Breast epithelium (tissue), 4 donors: ENCODE data around the gene TK1. TPM values are rescaled to one million over a fixed set of nuclear protein-coding genes. Genes with fewer than 3 reads are reported as not detected.

Experiments
- DNase-seq, 2 donors: peaks; one replicate each; pipeline ENCODE4 v3.0.0-alpha.2; 2019; ENCODE audit warnings: low spot score in 2 of 2
- H3K27ac ChIP-seq, 2 donors: fragments of 200-600 bp; sonication (generic) in 1 of 2; one replicate each; pipeline ENCODE4 v1.5.1; 2016 to 2019; ENCODE audit warnings: mild to moderate bottlenecking in 1 of 2
- H3K27me3 ChIP-seq, 2 donors: fragments of 200-600 bp; sonication (generic) in 1 of 2; one replicate each; pipeline versions ENCODE4 v1.5.1 to v1.6.0; 2017 to 2019; ENCODE audit warnings: control low read depth in 1 of 2, mild to moderate bottlenecking in 1 of 2
- H3K36me3 ChIP-seq: fragments of 200-600 bp; one replicate; pipeline ENCODE4 v1.5.1; 2019
- H3K4me1 ChIP-seq, 2 donors: fragments of 200-600 bp; sonication (generic); one replicate each; pipeline ENCODE4 v1.5.1; 2016 to 2019; ENCODE audit warnings: control low read depth in 1 of 2
- H3K4me3 ChIP-seq, 3 donors: fragments of 200-600 bp; sonication (generic); 1 replicate in 2 of 3; 2 replicates in 1 of 3; pipeline ENCODE4 v1.5.1; 2016 to 2019; ENCODE audit warnings: mild to moderate bottlenecking in 3 of 3, moderate library complexity in 2 of 3
- H3K9me3 ChIP-seq, 2 donors: fragments of 200-600 bp; sonication (generic) in 1 of 2; one replicate each; pipeline ENCODE4 v1.5.1; 2016 to 2019; ENCODE audit warnings: control low read depth in 1 of 2
- CTCF ChIP-seq, 3 donors: fragments of 450-650 bp; IDR thresholded peaks; one replicate each; pipeline ENCODE4 v1.5.1; 2016 to 2017; ENCODE audit warnings: antibody characterized with exemption in 3 of 3, mild to moderate bottlenecking in 3 of 3, moderate library complexity in 3 of 3
- POLR2A ChIP-seq: fragments of 450-650 bp; IDR thresholded peaks from one replicate; pipeline ENCODE4 v1.6.1; 2016; ENCODE audit warnings: antibody characterized with exemption, mild to moderate bottlenecking, moderate library complexity
- POLR2AphosphoS5 ChIP-seq, 3 donors: sonication (generic); formaldehyde crosslinking; IDR thresholded peaks; one replicate each; pipeline ENCODE4 v1.6.1; 2017; ENCODE audit warnings: antibody characterized with exemption in 3 of 3
- intact Hi-C: fragments of 100-400 bp; cut with DNase I; formaldehyde crosslinking; loops from one replicate; pipeline ENCODE4 v1.15.1; 2023; ENCODE audit warnings: low total_unique reads
- total RNA-seq, 3 donors: library from RNA; depleted of rRNA; stranded (reverse); fragments of >200 nt; gene quantifications; one replicate each; pipeline ENCODE4 v1.1.0, GENCODE V29; 2016

Gene TK1
- total RNA-seq, 3 donors from 2014 or later: 2.6 to 5.6 (median 3.7) TPM

GRCh38 chr17:78146881-78147280, 40.0 kb downstream of the TK1 start:
- no peak overlapping the region for H3K4me3 ChIP-seq
- H3K27me3 ChIP-seq: no peaks in the 10 kb centered on the region
- no peaks in the 10 kb centered on the region for H3K36me3 ChIP-seq
- no peaks in the 10 kb centered on the region for H3K9me3 ChIP-seq
- DNase-seq: no peak
- intact Hi-C loops: no loop called here
- peak overlapping the region in 1 of 2 donors; percentile 54 for H3K27ac ChIP-seq
- no peak for TF ChIP-seq CTCF (IDR thresholded peaks at IDR 0.05)
- TF ChIP-seq POLR2AphosphoS5 (IDR thresholded peaks at IDR 0.05): no peak
- no peak for TF ChIP-seq POLR2A
- peaks cover 0 to 18% of the 10 kb centered on the region in 2 donors for H3K4me1 ChIP-seq

- Histone ChIP-seq H3K27me3 (no peaks in the 10 kb centered on the region), H3K4me1 (peaks cover 3 to 22% of the 10 kb centered on the region in 2 donors), H3K4me3 (no peak overlapping the region), H3K36me3 (no peaks in the 10 kb centered on the region), H3K9me3 (no peaks in the 10 kb centered on the region), H3K27ac (no peak overlapping the region)
- intact Hi-C loops: no loop called here
- no peak for DNase-seq
- TF ChIP-seq CTCF (IDR thresholded peaks at IDR 0.05) (no peak), POLR2A (no peak), POLR2AphosphoS5 (IDR thresholded peaks at IDR 0.05) (no peak)
Observed at GRCh38 chr17:78146471-78146869, 40.4 kb downstream of the TK1 start.

GRCh38 chr17:78144736-78145641, 41.9 kb downstream of the TK1 start:
- peak in 1 of 3 donors; percentile 8 for TF ChIP-seq POLR2AphosphoS5 (IDR thresholded peaks at IDR 0.05)
- TF ChIP-seq POLR2A: no peak
- TF ChIP-seq CTCF (IDR thresholded peaks at IDR 0.05): no peak
- Histone ChIP-seq H3K27me3 (no peaks in the 10 kb centered on the region), H3K4me3 (peak overlapping the region in 1 of 3 donors; percentile 7), H3K9me3 (no peaks in the 10 kb centered on the region), H3K36me3 (no peaks in the 10 kb centered on the region), H3K27ac (peak overlapping the region; percentile 41 to 68), H3K4me1 (peaks cover 4 to 23% of the 10 kb centered on the region in 2 donors)
- intact Hi-C loops: no loop called here
- DNase-seq: peak; percentile 61 to 76

- H3K36me3 ChIP-seq: no peaks in the 10 kb centered on the region
- TF ChIP-seq POLR2AphosphoS5 (IDR thresholded peaks at IDR 0.05) (no peak), POLR2A (no peak), CTCF (IDR thresholded peaks at IDR 0.05) (no peak)
- peak in 1 of 2 donors; percentile 56 for DNase-seq
- H3K27ac ChIP-seq: peak overlapping the region; percentile 41 to 68
- H3K27me3 ChIP-seq: no peaks in the 10 kb centered on the region
- intact Hi-C loops: no loop called here
- peaks cover 4 to 23% of the 10 kb centered on the region in 2 donors for H3K4me1 ChIP-seq
- H3K9me3 ChIP-seq: no peaks in the 10 kb centered on the region
- peak overlapping the region in 1 of 3 donors; percentile 7 for H3K4me3 ChIP-seq
Observed at GRCh38 chr17:78144147-78144719, 42.6 kb downstream of the TK1 start.
